H9 (cell line): Measurements from ENCODE around the gene UNC79. TPM values are rescaled to one million over a fixed set of nuclear protein-coding genes. Genes with fewer than 3 reads are reported as not detected.

Experiments used
- DNase-seq: peaks from one replicate; pipeline ENCODE4 v3.0.0-alpha.2; 2017
- H2AFZ ChIP-seq: one replicate; pipeline ENCODE4 v1.6.1; 2013; ENCODE audit warnings: mild to moderate bottlenecking, low read length, control low read depth, moderate library complexity
- H2AK5ac ChIP-seq: 2 replicates; pipeline ENCODE4 v1.6.1; 2013; ENCODE audit warnings: low read length, control low read depth, mixed read lengths; ENCODE audit not compliant: insufficient read length
- H2BK120ac ChIP-seq: one replicate; pipeline ENCODE4 v1.6.1; 2013; ENCODE audit warnings: low read depth, mild to moderate bottlenecking, low read length, control low read depth, inconsistent platforms; ENCODE audit not compliant: poor library complexity, severe bottlenecking
- H2BK12ac ChIP-seq: 2 replicates; pipeline ENCODE4 v1.6.1; 2013; ENCODE audit warnings: low read length, control low read depth, mixed read lengths, low read depth; ENCODE audit not compliant: insufficient read length
- H2BK15ac ChIP-seq: 2 replicates; pipeline ENCODE4 v1.6.1; 2013; ENCODE audit warnings: low read depth, low read length, control low read depth
- H2BK20ac ChIP-seq: one replicate; pipeline ENCODE4 v1.6.1; 2013; ENCODE audit warnings: low read depth, mild to moderate bottlenecking, low read length, control low read depth, inconsistent platforms; ENCODE audit not compliant: poor library complexity, severe bottlenecking
- H2BK5ac ChIP-seq: 2 replicates; pipeline ENCODE4 v1.6.1; 2013; ENCODE audit warnings: low read length, control low read depth, mixed read lengths; ENCODE audit not compliant: insufficient read length
- H3K14ac ChIP-seq: 2 replicates; pipeline ENCODE4 v1.6.1; 2013; ENCODE audit warnings: low read length, control low read depth; ENCODE audit not compliant: insufficient read depth
- H3K18ac ChIP-seq: 2 replicates; pipeline ENCODE4 v1.6.1; 2013; ENCODE audit warnings: low read depth, mild to moderate bottlenecking, mixed read lengths, low read length, control low read depth; ENCODE audit not compliant: insufficient read length
- H3K23ac ChIP-seq: 2 replicates; pipeline ENCODE4 v1.6.1; 2013; ENCODE audit warnings: low read length, control low read depth, mixed read lengths, low read depth; ENCODE audit not compliant: insufficient read length
- H3K23me2 ChIP-seq: 2 replicates; pipeline ENCODE4 v1.6.1; 2013; ENCODE audit warnings: low read depth, mild to moderate bottlenecking, mixed read lengths, low read length, control low read depth; ENCODE audit not compliant: insufficient read length, poor library complexity, severe bottlenecking
- H3K27ac ChIP-seq: 2 replicates; pipeline ENCODE4 v1.5.1; 2013; ENCODE audit warnings: low read length, control low read depth, mixed read lengths, low read depth; ENCODE audit not compliant: insufficient read length
- H3K27me3 ChIP-seq: 2 replicates; pipeline ENCODE4 v1.6.1; 2013; ENCODE audit warnings: low read length, control low read depth, inconsistent platforms; ENCODE audit not compliant: insufficient read depth
- H3K4ac ChIP-seq: 2 replicates; pipeline ENCODE4 v1.6.1; 2013; ENCODE audit warnings: low read depth, mild to moderate bottlenecking, control low read depth, inconsistent platforms, low read length, moderate library complexity
- H3K4me1 ChIP-seq: 2 replicates; pipeline ENCODE4 v1.6.1; 2013; ENCODE audit warnings: low read length, control low read depth, inconsistent platforms; ENCODE audit not compliant: insufficient read depth
- H3K4me2 ChIP-seq: 2 replicates; pipeline ENCODE4 v1.6.1; 2013; ENCODE audit warnings: low read length, control low read depth, mixed read lengths; ENCODE audit not compliant: insufficient read length, insufficient read depth
- H3K56ac ChIP-seq: 2 replicates; pipeline ENCODE4 v1.6.1; 2013; ENCODE audit warnings: low read depth, mild to moderate bottlenecking, mixed read lengths, low read length, control low read depth; ENCODE audit not compliant: insufficient read length
- H3K79me1 ChIP-seq: 2 replicates; pipeline ENCODE4 v1.6.1; 2013; ENCODE audit warnings: low read depth, mild to moderate bottlenecking, moderate library complexity, low read length, control low read depth, inconsistent platforms; ENCODE audit not compliant: insufficient read depth, poor library complexity, severe bottlenecking
- H3K79me2 ChIP-seq: 2 replicates; pipeline ENCODE4 v1.6.1; 2013; ENCODE audit warnings: low read length, control low read depth, inconsistent platforms; ENCODE audit not compliant: insufficient read depth
- H3K9ac ChIP-seq: 2 replicates; pipeline ENCODE4 v1.6.1; 2013; ENCODE audit warnings: low read length, control low read depth, mixed read lengths; ENCODE audit not compliant: insufficient read length; ENCODE audit errors: extremely low read depth
- H3K9me3 ChIP-seq: one replicate; pipeline ENCODE4 v1.6.1; 2013; ENCODE audit warnings: low read depth, low read length, inconsistent platforms; ENCODE audit not compliant: control insufficient read depth
- H3T11ph ChIP-seq: one replicate; pipeline ENCODE4 v1.6.1; 2013; ENCODE audit warnings: mild to moderate bottlenecking, low read length, control low read depth, inconsistent platforms
- H4K20me1 ChIP-seq: one replicate; pipeline ENCODE4 v1.6.1; 2013; ENCODE audit not compliant: control insufficient read depth, insufficient read length, insufficient read depth
- H4K5ac ChIP-seq: 2 replicates; pipeline ENCODE4 v1.6.1; 2013; ENCODE audit warnings: low read depth, mild to moderate bottlenecking, mixed read lengths, low read length, control low read depth; ENCODE audit not compliant: insufficient read length
- H4K8ac ChIP-seq: replicated peaks from 2 replicates; pipeline ENCODE4 v1.6.1; 2013; ENCODE audit warnings: low read length, control low read depth, mixed read lengths, low read depth; ENCODE audit not compliant: insufficient read length
- H4K91ac ChIP-seq: 2 replicates; pipeline ENCODE4 v1.6.1; 2013; ENCODE audit warnings: low read depth, mild to moderate bottlenecking, moderate library complexity, mixed read lengths, low read length, control low read depth; ENCODE audit not compliant: insufficient read length
- H3K27ac Mint-ChIP-seq, 3 experiments: 2 replicates in 2 of 3; 3 replicates in 1 of 3; pipeline ENCODE4 v1.8.0; 2020 to 2021; ENCODE audit warnings: mixed read lengths in 3 of 3, mild to moderate bottlenecking in 1 of 3, moderate library complexity in 1 of 3
- H3K27me3 Mint-ChIP-seq: 2 replicates; pipeline ENCODE4 v1.8.0; 2021; ENCODE audit warnings: low read depth, mild to moderate bottlenecking, moderate library complexity, mixed read lengths
- H3K36me3 Mint-ChIP-seq, 3 experiments: 2 replicates in 2 of 3; 3 replicates in 1 of 3; pipeline ENCODE4 v1.8.0; 2020 to 2021; ENCODE audit warnings: low read depth in 3 of 3, mixed read lengths in 3 of 3; ENCODE audit not compliant: insufficient read depth in 1 of 3
- H3K4me1 Mint-ChIP-seq, 2 experiments: 2 replicates each; pipeline ENCODE4 v1.8.0; 2020; ENCODE audit warnings: mixed read lengths in 2 of 2
- H3K4me3 Mint-ChIP-seq, 2 experiments: 2 replicates in 1 of 2; 3 replicates in 1 of 2; pipeline ENCODE4 v1.8.0; 2020 to 2021; ENCODE audit warnings: mild to moderate bottlenecking in 2 of 2, mixed read lengths in 2 of 2, moderate library complexity in 1 of 2
- H3K9me3 Mint-ChIP-seq, 2 experiments: 2 replicates in 1 of 2; 3 replicates in 1 of 2; pipeline ENCODE4 v1.8.0; 2020; ENCODE audit warnings: mild to moderate bottlenecking in 2 of 2, mixed read lengths in 2 of 2, moderate library complexity in 1 of 2
- WGBS: extraction: QIAGEN DNeasy Blood & Tissue Kit; methylation state at CpG from one replicate; pipeline ENCODE4 v1.1.7; 2013; ENCODE audit warnings: missing lambda C conversion rate, low lambda C conversion rate, mixed read lengths; ENCODE audit not compliant: insufficient read length; ENCODE audit errors: extremely low coverage; 5-methylcytosine and 5-hydroxymethylcytosine counted together
- total RNA-seq: library from RNA; stranded (reverse); gene quantifications from 2 replicates; pipeline ENCODE4 v1.2.1, GENCODE V29; 2021
- TF ChIP-seq, protein P1 (sequence below): fragments of 200-600 bp; sonication (generic); conservative IDR thresholded peaks from 3 replicates; pipeline ENCODE4 v1.8.0; 2021; ENCODE audit warnings: antibody characterized with exemption, mild to moderate bottlenecking

The UNC79 gene
- total RNA-seq, 1 experiment from 2014 or later: 3.0 TPM

DNA sequence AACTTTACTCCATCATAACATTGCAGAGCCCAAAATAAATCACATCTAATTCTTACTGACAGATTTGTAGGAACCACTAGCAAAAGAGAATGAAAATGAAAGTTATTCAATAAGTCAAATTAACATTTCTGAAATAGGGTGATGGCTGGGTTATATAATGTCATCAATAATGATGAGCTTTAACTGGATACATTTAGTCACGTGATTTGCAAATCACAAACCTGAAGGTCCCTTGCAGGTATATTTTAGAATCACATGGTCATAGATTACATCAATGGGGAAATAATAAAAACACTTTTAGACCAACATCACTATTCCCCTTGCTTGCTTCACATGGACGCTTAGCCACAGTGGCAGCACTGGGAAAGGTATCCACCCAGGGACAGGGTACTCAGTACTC, 270.8 kb downstream of the UNC79 start:
- no peak overlapping the region for H3T11ph ChIP-seq
- H4K91ac ChIP-seq: no peak overlapping the region
- no peak overlapping the region for H3K27ac ChIP-seq
- H3K23me2 ChIP-seq: no peaks in the 10 kb centered on the region
- no peak for DNase-seq
- WGBS: no CpG with 5 or more reads among the region's 2 CpGs
- H3K27me3 ChIP-seq: no peaks in the 10 kb centered on the region
- no peak overlapping the region for H3K56ac ChIP-seq
- no peak overlapping the region for H2AK5ac ChIP-seq
- H2BK5ac ChIP-seq: no peak overlapping the region
- H2BK120ac ChIP-seq: no peak overlapping the region
- H4K8ac ChIP-seq: no peak overlapping the region
- H3K9me3 Mint-ChIP-seq: peaks cover 11 to 12% of the 10 kb centered on the region in 2 experiments
- H3K9ac ChIP-seq: no peak overlapping the region
- H2AFZ ChIP-seq: no peak overlapping the region
- H2BK15ac ChIP-seq: no peak overlapping the region
- H3K4me1 ChIP-seq: no peaks in the 10 kb centered on the region
- H2BK12ac ChIP-seq: no peak overlapping the region
- no peaks in the 10 kb centered on the region for H3K27me3 Mint-ChIP-seq
- no peaks in the 10 kb centered on the region for H4K20me1 ChIP-seq
- no peak overlapping the region for H3K18ac ChIP-seq
- H3K4ac ChIP-seq: no peak overlapping the region
- H3K14ac ChIP-seq: no peak overlapping the region
- H3K36me3 Mint-ChIP-seq: peaks cover 3 to 14% (median 5%) of the 10 kb centered on the region in 3 experiments; a peak in 5 of 7 replicates
- H3K79me2 ChIP-seq: no peaks in the 10 kb centered on the region
- H4K5ac ChIP-seq: no peak overlapping the region
- TF ChIP-seq, protein P1, sequence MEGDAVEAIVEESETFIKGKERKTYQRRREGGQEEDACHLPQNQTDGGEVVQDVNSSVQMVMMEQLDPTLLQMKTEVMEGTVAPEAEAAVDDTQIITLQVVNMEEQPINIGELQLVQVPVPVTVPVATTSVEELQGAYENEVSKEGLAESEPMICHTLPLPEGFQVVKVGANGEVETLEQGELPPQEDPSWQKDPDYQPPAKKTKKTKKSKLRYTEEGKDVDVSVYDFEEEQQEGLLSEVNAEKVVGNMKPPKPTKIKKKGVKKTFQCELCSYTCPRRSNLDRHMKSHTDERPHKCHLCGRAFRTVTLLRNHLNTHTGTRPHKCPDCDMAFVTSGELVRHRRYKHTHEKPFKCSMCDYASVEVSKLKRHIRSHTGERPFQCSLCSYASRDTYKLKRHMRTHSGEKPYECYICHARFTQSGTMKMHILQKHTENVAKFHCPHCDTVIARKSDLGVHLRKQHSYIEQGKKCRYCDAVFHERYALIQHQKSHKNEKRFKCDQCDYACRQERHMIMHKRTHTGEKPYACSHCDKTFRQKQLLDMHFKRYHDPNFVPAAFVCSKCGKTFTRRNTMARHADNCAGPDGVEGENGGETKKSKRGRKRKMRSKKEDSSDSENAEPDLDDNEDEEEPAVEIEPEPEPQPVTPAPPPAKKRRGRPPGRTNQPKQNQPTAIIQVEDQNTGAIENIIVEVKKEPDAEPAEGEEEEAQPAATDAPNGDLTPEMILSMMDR: no peak
- no peak overlapping the region for H2BK20ac ChIP-seq
- no peak overlapping the region for H3K27ac Mint-ChIP-seq
- no peak overlapping the region for H3K23ac ChIP-seq
- H3K4me1 Mint-ChIP-seq: peaks cover 6 to 7% of the 10 kb centered on the region in 2 experiments; a peak in 3 of 4 replicates
- H3K9me3 ChIP-seq: no peaks in the 10 kb centered on the region
- no peaks in the 10 kb centered on the region for H3K79me1 ChIP-seq
- no peak overlapping the region for H3K4me2 ChIP-seq
- no peak overlapping the region for H3K4me3 Mint-ChIP-seq
